HG02885 (cell line): Measurements from ENCODE around the gene PTPA.

ENCODE experiments used
- ATAC-seq: cut with Tn5 transposase; IDR thresholded peaks from one replicate; pipeline ENCODE4 v1.9.1; 2021; ENCODE audit warnings: mild to moderate bottlenecking; ENCODE audit not compliant: unreplicated experiment, poor library complexity

PTPA gene

GRCh38 chr9:129136446-129137035 lies 25.3 kb downstream of the PTPA start:
- ATAC-seq, result no peak

- no peak for ATAC-seq
Observed at GRCh38 chr9:129137292-129138143, 26.3 kb downstream of the PTPA start.

GRCh38 chr9:129138144-129138462 lies 26.9 kb downstream of the PTPA start:
- no peak for ATAC-seq

- no peak for ATAC-seq
Observed at GRCh38 chr9:129138476-129139232, 27.4 kb downstream of the PTPA start.

- no peak for ATAC-seq
Observed at GRCh38 chr9:129139233-129139992, 28.2 kb downstream of the PTPA start.

GRCh38 chr9:129139993-129140396 lies 28.8 kb downstream of the PTPA start:
- peak; percentile 65 for ATAC-seq

GRCh38 chr9:129140397-129141065 lies 29.3 kb downstream of the PTPA start:
- peak; percentile 18 for ATAC-seq

- peak; percentile 30 for ATAC-seq
Observed at GRCh38 chr9:129141066-129142041, 30.1 kb downstream of the PTPA start.

GRCh38 chr9:129142138-129142935 lies 31.1 kb downstream of the PTPA start:
- no peak for ATAC-seq

- no peak for ATAC-seq
Observed at GRCh38 chr9:129143031-129143927, 32.1 kb downstream of the PTPA start.

- ATAC-seq, result no peak
Observed at GRCh38 chr9:129145316-129145715, 34.1 kb downstream of the PTPA start.

- no peak for ATAC-seq
Observed at GRCh38 chr9:129145841-129146292, 34.7 kb downstream of the PTPA start.

GRCh38 chr9:129146441-129146941 lies 35.3 kb downstream of the PTPA start:
- no peak for ATAC-seq

- no peak for ATAC-seq
Observed at GRCh38 chr9:129148463-129149204, 37.4 kb downstream of the PTPA start.

- ATAC-seq, result no peak
Observed at GRCh38 chr9:129149442-129149841, 38.2 kb downstream of the PTPA start.

GRCh38 chr9:129150122-129150521 lies 38.9 kb downstream of the PTPA start:
- ATAC-seq, result no peak
